Common myeloid progenitor, CD34-positive (primary cell): ENCODE results near the gene CCDC144A.
"Not testable (repeated sequence)": the region's sequence is repeated elsewhere in the genome, so short reads cannot be mapped to it uniquely, and the experiment has no call there.

Experiments used
- CTCF ChIA-PET: fragments of 350-600 bp; sonication (Branson Sonifier 250); formaldehyde crosslinking; loops from one replicate; lab custom pipeline; 2021; ENCODE audit warnings: antibody characterized with exemption; lab: Charles Lee
- POLR2A ChIA-PET: fragments of 350-600 bp; sonication (Branson Sonifier 250); formaldehyde crosslinking; loops from one replicate; lab custom pipeline; 2021; ENCODE audit warnings: antibody characterized with exemption; lab: Charles Lee
- DNase-seq, 3 donors: peaks; one replicate each; pipeline versions ENCODE4 v3.0.0 to v3.0.0-alpha.2; 2013
- H3K27ac ChIP-seq, 2 experiments: 1 replicate in 1 of 2; 2 replicates in 1 of 2; pipeline ENCODE4 v1.7.0; 2013; ENCODE audit warnings: inconsistent platforms in 2 of 2, low read length in 2 of 2, mild to moderate bottlenecking in 2 of 2, low read depth in 1 of 2, moderate library complexity in 1 of 2; ENCODE audit not compliant: severe bottlenecking in 2 of 2, insufficient read depth in 1 of 2, poor library complexity in 1 of 2
- H3K27me3 ChIP-seq, 5 experiments: replicated peaks in 2 of 5; 1 replicate in 3 of 5; 2 replicates in 2 of 5; pipeline versions ENCODE4 v1.6.1 to v1.7.0; 2013; ENCODE audit warnings: low read length in 4 of 5, mild to moderate bottlenecking in 2 of 5, moderate library complexity in 2 of 5, inconsistent platforms in 1 of 5; ENCODE audit not compliant: insufficient read depth in 5 of 5, control insufficient read depth in 4 of 5
- H3K36me3 ChIP-seq, 4 experiments: 1 replicate in 2 of 4; 2 replicates in 2 of 4; pipeline versions ENCODE4 v1.6.1 to v1.7.0; 2013; ENCODE audit warnings: low read length in 3 of 4, control low read depth in 1 of 4, mild to moderate bottlenecking in 1 of 4; ENCODE audit not compliant: control insufficient read depth in 4 of 4, insufficient read depth in 4 of 4
- H3K4me1 ChIP-seq, 4 experiments: 1 replicate in 3 of 4; 2 replicates in 1 of 4; pipeline versions ENCODE4 v1.6.1 to v1.7.1; 2013; ENCODE audit warnings: low read length in 3 of 4, mild to moderate bottlenecking in 3 of 4, control low read depth in 1 of 4, inconsistent platforms in 1 of 4, moderate library complexity in 1 of 4; ENCODE audit not compliant: control insufficient read depth in 4 of 4, insufficient read depth in 4 of 4; ENCODE audit errors: control extremely low read depth in 1 of 4
- H3K4me3 ChIP-seq, 7 experiments: 1 replicate in 4 of 7; 2 replicates in 3 of 7; pipeline versions ENCODE4 v1.5.1 to v1.7.0; 2013; ENCODE audit warnings: mild to moderate bottlenecking in 7 of 7, low read length in 6 of 7, moderate library complexity in 6 of 7, inconsistent platforms in 2 of 7, low read depth in 2 of 7, control low read depth in 1 of 7; ENCODE audit not compliant: insufficient read depth in 4 of 7, control insufficient read depth in 1 of 7; ENCODE audit errors: extremely low read depth in 1 of 7
- H3K9me3 ChIP-seq, 5 experiments: 1 replicate in 4 of 5; 2 replicates in 1 of 5; pipeline versions ENCODE4 v1.6.1 to v1.7.1; 2013; ENCODE audit warnings: low read length in 4 of 5, mild to moderate bottlenecking in 2 of 5, inconsistent platforms in 1 of 5, low read depth in 1 of 5, moderate library complexity in 1 of 5; ENCODE audit not compliant: control insufficient read depth in 4 of 5, insufficient read depth in 2 of 5; ENCODE audit errors: control extremely low read depth in 1 of 5
- WGBS: methylation state at CpG from one replicate; pipeline ENCODE4 v1.1.5; 2013; ENCODE audit not compliant: insufficient coverage; 5-methylcytosine and 5-hydroxymethylcytosine counted together

Gene CCDC144A

GRCh38 chr17:16818821-16819683 is 129.0 kb downstream of the CCDC144A start:
- no peak overlapping the region for H3K4me3 ChIP-seq
- 93% methylated on average over 11 of the region's 23 CpGs for WGBS
- CTCF ChIA-PET = no interaction called here
- no peaks in the 10 kb centered on the region for H3K4me1 ChIP-seq
- H3K9me3 ChIP-seq = no peaks in the 10 kb centered on the region
- no peak for DNase-seq
- H3K27me3 ChIP-seq = peaks cover 0 to 20% (median 2%) of the 10 kb centered on the region in 5 experiments
- POLR2A ChIA-PET = no interaction called here
- H3K27ac ChIP-seq = no peak overlapping the region
- no peaks in the 10 kb centered on the region for H3K36me3 ChIP-seq

- H3K27me3 ChIP-seq = peaks cover 0 to 19% (median 2%) of the 10 kb centered on the region in 5 experiments
- no peak overlapping the region for H3K27ac ChIP-seq
- no peak overlapping the region for H3K4me3 ChIP-seq
- DNase-seq = no peak
- ChIA-PET CTCF (no interaction called here), POLR2A (no interaction called here)
- no peaks in the 10 kb centered on the region for H3K9me3 ChIP-seq
- H3K4me1 ChIP-seq = no peaks in the 10 kb centered on the region
- no peaks in the 10 kb centered on the region for H3K36me3 ChIP-seq
- 67% methylated on average over 3 of the region's 7 CpGs for WGBS
These were observed 130.3 kb downstream of the CCDC144A start for GRCh38 chr17:16820161-16820877.

GRCh38 chr17:16820979-16821543 is 131.0 kb downstream of the CCDC144A start:
- ChIA-PET POLR2A (no interaction called here), CTCF (no interaction called here)
- 75% methylated on average over 1 of the region's 7 CpGs for WGBS
- H3K36me3 ChIP-seq = no peaks in the 10 kb centered on the region
- no peaks in the 10 kb centered on the region for H3K9me3 ChIP-seq
- H3K27me3 ChIP-seq = peaks cover 0 to 19% (median 2%) of the 10 kb centered on the region in 5 experiments
- H3K27ac ChIP-seq = no peak overlapping the region
- no peak overlapping the region for H3K4me3 ChIP-seq
- H3K4me1 ChIP-seq = no peaks in the 10 kb centered on the region
- no peak for DNase-seq

GRCh38 chr17:16822133-16822532 is 132.1 kb downstream of the CCDC144A start:
- H3K27me3 ChIP-seq = peaks cover 0 to 19% (median 2%) of the 10 kb centered on the region in 5 experiments
- POLR2A ChIA-PET, H3K4me3 ChIP-seq, H3K27ac ChIP-seq, H3K4me1 ChIP-seq, DNase-seq, CTCF ChIA-PET, H3K36me3 ChIP-seq, H3K9me3 ChIP-seq: not testable (repeated sequence)
- WGBS = no CpG with 5 or more reads among the region's 17 CpGs

- POLR2A ChIA-PET, DNase-seq, CTCF ChIA-PET, H3K9me3 ChIP-seq, H3K4me3 ChIP-seq, H3K36me3 ChIP-seq, H3K4me1 ChIP-seq, H3K27ac ChIP-seq: not testable (repeated sequence)
- peaks cover 0 to 19% (median 0%) of the 10 kb centered on the region in 5 experiments for H3K27me3 ChIP-seq
- no CpG with 5 or more reads among the region's 5 CpGs for WGBS
These were observed 133.8 kb downstream of the CCDC144A start for GRCh38 chr17:16823768-16824406.
